Measurements from ENCODE around the gene ITGB4. TPM values are rescaled to one million over a fixed set of nuclear protein-coding genes. Genes with fewer than 3 reads are reported as not detected.

ITGB4 gene
- polyA plus RNA-seq: 10 to 100 TPM in 2 of 3 donors, 1 to 10 TPM in 1; 8.0 to 18.9 (median 13.7) TPM

GRCh38 chr17:75720656-75721462, at the start of gene ITGB4:
ITGB4 (plus strand) TSS chr17:75721459; CDS start chr17:75724704, 3,245 bp downstream.
- WGBS, 3 donors: 1 to 3% (median 2%) methylated on average over 41 to 69 of the region's 70 CpGs
- H3K27ac ChIP-seq (ENCODE audit: low read depth, low read length): no peak within 1 kb of the TSS

DNA sequence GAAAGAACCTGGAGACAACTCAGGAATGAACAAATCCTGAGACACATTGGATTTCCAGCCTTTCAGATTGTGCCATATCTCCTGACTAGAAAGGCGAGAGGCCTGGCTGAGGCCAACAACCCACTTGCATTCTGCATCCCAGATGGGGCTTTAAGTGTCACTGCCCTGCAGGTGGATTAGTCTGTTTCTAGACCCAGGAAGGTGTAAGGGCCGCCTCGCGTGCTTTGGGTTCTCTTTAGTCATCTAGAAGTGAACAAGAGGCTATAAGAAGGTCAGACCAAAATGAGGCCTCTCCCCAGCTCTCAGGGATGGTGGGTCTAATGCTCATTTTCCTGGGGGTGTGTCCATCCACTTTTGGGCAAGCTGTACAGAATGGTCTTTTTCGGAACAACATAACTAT, 49.2 kb upstream of the ITGB4 start:
- H3K27ac ChIP-seq (ENCODE audit: low read depth, low read length): no peak overlapping the region
- WGBS, 3 donors: 92 to 96% (median 93%) methylated on average over 5 of the region's 5 CpGs

GRCh38 chr17:75673487-75673886, 47.8 kb upstream of the ITGB4 start:
- 82 to 88% (median 85%) methylated on average over 4 of the region's 4 CpGs for WGBS, 3 donors
- H3K27ac ChIP-seq (ENCODE audit: low read depth, low read length): no peak overlapping the region

DNA sequence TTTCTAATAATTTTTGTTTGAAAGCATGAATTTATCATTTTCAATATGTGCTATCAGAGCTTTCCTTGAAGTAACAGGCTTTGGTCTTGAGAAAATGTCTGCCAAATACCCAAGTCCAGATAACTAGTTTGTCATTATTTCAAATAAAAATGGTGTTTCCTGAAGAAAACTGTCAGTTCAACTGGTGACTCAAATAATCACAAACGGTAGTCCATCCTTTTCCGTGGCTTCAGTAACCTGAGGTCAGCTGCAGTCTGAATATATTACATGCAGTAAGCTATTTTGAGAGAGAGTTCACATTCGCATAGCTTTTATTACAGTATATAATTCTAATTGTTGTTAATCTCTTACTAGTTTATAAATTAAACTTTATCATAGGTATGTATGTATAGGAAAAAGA, 44.8 kb upstream of the ITGB4 start:
- no peak overlapping the region for H3K27ac ChIP-seq (ENCODE audit: low read depth, low read length)
- 72 to 83% (median 81%) methylated on average over 3 of the region's 3 CpGs for WGBS, 3 donors

- 61 to 69% (median 62%) methylated on average over 11 of the region's 11 CpGs for WGBS, 3 donors
- no peak overlapping the region for H3K27ac ChIP-seq (ENCODE audit: low read depth, low read length)
Observed at GRCh38 chr17:75679706-75680211, 41.5 kb upstream of the ITGB4 start.

DNA sequence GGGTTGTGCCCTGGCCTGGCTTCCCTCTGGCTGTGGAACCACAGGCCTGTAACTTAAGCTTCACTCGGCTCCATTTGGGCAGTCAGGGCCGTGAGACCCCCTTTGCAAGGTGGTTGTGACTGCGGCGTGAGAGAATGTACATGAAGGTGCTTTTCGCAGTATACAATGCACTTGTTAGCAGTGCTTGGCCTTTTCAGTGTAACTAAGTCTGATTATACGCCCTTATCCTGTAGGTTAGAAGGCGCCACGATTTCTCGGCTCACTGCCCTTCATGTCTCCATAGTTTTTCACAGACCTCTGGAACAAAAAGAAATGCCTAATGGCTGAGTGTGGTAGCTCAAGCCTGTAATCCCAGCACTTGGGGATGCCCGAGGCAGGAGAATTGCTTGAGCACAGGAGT, 40.8 kb upstream of the ITGB4 start:
- WGBS, 3 donors: 90 to 93% (median 90%) methylated on average over 10 of the region's 10 CpGs

DNA sequence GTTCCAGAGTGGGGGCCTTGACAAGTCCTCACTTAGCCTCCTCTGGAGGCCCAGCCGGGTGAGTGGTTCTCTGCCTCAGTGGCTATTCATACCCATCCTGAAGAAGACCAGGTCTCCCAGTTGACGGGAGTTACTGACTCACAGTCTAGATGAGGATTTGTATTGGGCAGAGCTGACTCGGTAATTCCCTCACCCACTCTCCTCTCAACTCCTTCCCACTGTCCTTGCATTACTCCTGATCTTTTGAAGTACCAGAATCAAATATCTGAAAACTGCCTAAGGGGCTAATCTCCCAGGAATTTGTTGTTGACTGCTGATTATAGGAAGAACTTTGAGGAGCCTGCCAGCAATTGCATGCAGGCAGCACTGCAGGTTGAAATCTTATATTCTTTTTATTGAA, 40.0 kb upstream of the ITGB4 start:
- WGBS, 3 donors: 76 to 81% (median 81%) methylated on average over 3 of the region's 3 CpGs
- no peak overlapping the region for H3K27ac ChIP-seq (ENCODE audit: low read depth, low read length)

More for the DNA sequence above, 40.8 kb upstream of the ITGB4 start:
- no peak overlapping the region for H3K27ac ChIP-seq (ENCODE audit: low read depth, low read length)

DNA sequence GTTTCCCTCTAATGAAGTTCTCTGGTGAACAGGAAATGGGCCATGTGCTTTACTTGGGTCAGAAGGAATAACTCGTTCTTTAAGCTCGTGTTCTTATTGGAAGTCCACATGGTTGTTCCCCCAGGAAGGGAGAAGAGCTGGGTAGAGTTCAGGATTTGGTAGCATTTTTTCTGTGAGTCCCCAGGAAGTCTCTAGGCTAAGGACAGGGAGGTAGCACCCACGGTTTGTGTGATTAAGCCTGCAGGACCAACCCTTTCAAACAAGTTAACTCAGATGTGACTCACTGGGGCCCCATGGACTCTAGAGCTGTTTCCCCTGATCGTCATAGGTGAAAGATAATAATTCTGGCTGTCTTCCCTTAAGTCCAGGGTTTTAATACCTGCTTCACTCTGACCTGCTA, 37.7 kb upstream of the ITGB4 start:
- H3K27ac ChIP-seq (ENCODE audit: low read depth, low read length): no peak overlapping the region
- 71 to 84% (median 74%) methylated on average over 4 of the region's 4 CpGs for WGBS, 3 donors

DNA sequence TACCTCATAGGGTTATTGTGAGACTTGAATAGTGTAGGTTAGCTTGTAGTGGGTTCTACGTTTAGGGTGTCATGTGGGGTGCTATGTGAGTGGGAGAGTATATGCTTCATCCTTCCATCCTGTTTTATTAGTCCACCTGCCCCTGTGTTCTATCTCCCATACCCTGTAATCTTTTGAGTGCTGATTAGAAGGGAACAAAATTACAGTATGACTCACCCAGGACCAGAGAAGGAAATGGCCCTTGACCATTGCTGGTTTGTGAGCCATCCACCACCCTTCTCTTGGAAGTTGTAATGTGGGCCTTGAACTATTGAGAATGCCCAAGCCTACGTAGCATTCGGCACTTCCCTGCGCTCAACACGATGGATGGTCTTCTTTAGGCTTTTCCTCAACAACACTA, 37.0 kb upstream of the ITGB4 start:
- 94 to 95% (median 94%) methylated on average over 5 of the region's 5 CpGs for WGBS, 3 donors

DNA sequence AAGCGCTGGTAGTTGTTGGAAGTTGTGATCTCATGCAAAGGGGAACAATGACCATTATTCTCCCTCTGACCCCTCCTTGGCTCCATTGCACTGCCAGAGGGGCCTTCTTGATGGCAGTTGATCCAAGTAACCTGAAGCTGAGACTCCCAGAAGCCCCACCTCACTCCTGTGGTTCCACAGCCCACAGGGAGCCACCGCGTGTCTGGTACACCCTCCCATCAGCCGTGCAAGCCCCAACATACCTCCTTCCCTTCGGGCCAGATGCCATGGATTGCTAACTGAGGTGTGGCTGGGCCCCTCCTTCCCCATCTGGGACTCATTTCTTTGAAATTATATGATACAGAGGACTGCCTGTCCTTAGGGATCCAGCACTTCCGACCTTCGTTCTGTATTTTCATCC, 36.3 kb upstream of the ITGB4 start:
- no peak overlapping the region for H3K27ac ChIP-seq (ENCODE audit: low read depth, low read length)
- WGBS, 3 donors: 58 to 74% (median 69%) methylated on average over 7 of the region's 7 CpGs

More for the DNA sequence above, 37.0 kb upstream of the ITGB4 start:
- H3K27ac ChIP-seq (ENCODE audit: low read depth, low read length): no peak overlapping the region

DNA sequence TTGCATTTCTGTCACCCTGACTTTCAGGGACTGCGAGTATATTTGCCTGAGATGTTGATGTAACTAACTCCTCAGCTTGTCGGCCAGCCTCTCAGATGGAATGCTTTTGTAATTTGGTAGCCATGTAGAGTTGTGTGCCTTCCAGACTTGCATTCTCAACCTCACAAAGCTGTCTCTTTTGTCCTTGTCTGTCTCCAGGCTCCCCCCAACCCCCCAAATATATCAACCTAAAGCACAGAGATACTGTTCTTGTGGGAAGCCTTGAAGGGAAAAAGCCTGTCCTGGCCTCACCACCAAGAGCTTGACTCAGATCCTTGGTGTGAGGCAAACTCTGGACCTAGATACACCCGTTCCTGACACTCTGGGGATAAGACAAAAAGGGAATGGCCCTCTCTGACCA, 35.8 kb upstream of the ITGB4 start:
- no peak overlapping the region for H3K27ac ChIP-seq (ENCODE audit: low read depth, low read length)
- 76 to 80% (median 79%) methylated on average over 3 of the region's 3 CpGs for WGBS, 3 donors

- WGBS, 3 donors: 39 to 74% (median 44%) methylated on average over 11 of the region's 11 CpGs
Observed at GRCh38 chr17:75688209-75688825, 32.9 kb upstream of the ITGB4 start.

GRCh38 chr17:75689441-75689873, 31.8 kb upstream of the ITGB4 start:
- 49 to 72% (median 49%) methylated on average over 6 of the region's 6 CpGs for WGBS, 3 donors
- H3K27ac ChIP-seq (ENCODE audit: low read depth, low read length): no peak overlapping the region

More at GRCh38 chr17:75688209-75688825, 32.9 kb upstream of the ITGB4 start:
- H3K27ac ChIP-seq (ENCODE audit: low read depth, low read length): peak overlapping the region; percentile 0

DNA sequence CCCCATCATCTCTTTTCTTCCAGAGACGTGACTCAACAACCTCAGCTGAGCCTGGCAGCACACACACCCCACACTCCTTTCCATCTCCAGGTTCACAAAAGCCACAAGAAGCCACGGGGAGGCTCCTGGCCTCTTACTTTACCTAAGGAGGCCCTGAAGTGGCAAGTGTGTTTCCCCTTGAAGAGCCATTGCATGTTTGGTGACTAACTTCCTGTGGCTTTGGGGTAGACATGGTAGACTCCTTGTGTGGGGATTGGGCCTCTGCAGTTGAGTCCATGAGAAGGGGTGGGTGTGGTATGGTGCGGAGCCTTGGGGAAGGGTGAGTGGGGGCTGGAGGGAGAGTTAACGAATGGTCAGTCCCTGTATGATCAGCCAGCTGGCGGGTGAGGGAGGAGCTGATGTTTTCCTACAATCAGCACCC, 29.9 kb upstream of the ITGB4 start:
- no peak overlapping the region for H3K27ac ChIP-seq (ENCODE audit: low read depth, low read length)
- 76 to 85% (median 76%) methylated on average over 5 of the region's 5 CpGs for WGBS, 3 donors

- 67 to 90% (median 87%) methylated on average over 14 of the region's 14 CpGs for WGBS, 3 donors
- H3K27ac ChIP-seq (ENCODE audit: low read depth, low read length): no peak overlapping the region
Observed at GRCh38 chr17:75691801-75692626, 29.2 kb upstream of the ITGB4 start.

- no peak overlapping the region for H3K27ac ChIP-seq (ENCODE audit: low read depth, low read length)
- WGBS, 3 donors: 84 to 89% (median 89%) methylated on average over 13 of the region's 13 CpGs
Observed at GRCh38 chr17:75692976-75693375, 28.3 kb upstream of the ITGB4 start.

DNA sequence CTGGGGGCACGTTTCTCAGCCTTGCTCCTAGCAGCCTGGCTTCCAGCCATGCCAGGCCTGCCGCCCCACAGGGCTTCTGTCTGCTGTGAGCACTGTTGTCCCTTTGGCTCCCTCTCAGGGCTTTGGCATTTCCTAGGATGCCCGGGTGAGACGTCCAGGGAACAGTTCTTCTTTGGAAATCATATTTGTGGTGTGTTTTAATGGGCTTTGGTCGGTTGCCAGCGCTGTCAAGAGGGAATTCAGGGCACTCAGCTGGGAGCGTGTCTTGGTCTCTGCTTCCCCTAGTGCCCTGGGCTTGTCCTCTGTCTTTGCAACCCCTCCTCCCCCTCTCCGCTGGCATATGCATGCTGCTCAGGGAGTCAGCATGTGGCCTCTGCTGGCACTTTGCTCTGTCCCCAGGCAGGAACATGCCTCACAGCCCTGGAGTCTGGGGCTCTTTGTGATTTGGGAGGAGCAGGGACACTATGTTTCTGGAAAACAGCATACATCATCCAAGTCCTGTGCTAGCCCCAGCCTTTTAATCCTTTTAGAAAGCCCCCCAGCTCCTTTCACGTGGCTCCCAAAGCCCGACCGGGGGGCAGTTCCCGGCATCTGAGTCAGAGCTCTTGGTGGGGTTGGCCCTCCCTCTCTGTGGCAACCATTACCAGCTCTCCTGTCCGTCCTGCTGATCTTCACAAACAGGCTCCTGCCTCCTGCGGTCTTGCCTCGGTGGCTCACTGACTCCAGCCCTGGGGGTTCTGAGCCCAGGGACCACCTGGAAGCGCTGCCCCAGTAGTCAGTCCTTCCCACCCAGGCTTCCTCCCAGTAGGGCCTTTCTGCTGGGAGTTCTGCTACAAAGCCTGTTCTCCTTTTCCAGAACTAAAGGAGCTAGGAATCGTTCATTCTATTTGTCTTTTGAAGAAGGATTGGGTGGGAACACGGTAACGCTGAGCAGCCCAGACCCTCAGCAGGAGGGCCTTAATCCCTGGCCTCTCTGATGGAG, 27.5 kb upstream of the ITGB4 start:
- H3K27ac ChIP-seq (ENCODE audit: low read depth, low read length): no peak overlapping the region
- WGBS, 3 donors: 61 to 72% (median 72%) methylated on average over 19 of the region's 19 CpGs

DNA sequence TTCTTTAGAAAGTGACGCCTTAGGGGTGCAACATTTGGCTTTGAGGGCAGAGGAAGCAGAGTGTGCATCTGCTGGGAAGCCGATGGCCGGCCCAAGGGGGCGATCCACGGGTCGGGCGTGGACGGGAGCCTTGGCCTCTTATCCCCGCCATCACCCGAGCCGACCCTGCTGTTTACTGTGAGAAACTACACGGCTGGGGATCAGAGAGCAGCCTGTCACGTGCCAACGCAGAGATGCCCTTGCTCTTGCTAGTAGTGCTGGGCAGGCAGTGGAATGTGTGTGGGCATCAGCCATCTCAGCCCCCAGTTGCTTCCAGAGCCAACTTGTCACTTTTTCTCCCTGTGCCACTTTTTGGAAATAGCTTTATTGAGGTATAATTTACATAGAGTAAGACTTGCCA, 26.7 kb upstream of the ITGB4 start:
- 35 to 76% (median 73%) methylated on average over 14 of the region's 14 CpGs for WGBS, 3 donors
- no peak overlapping the region for H3K27ac ChIP-seq (ENCODE audit: low read depth, low read length)

Data from adipose tissue (tissue), 3 donors.